Trophoblast cell (in vitro differentiated cells and primary cell): ENCODE data around the gene UPF1.

Source experiments
- DNase-seq, 2 donors: peaks; one replicate each; pipeline ENCODE4 v3.0.0-alpha.2; 2016
- H2AFZ ChIP-seq: 2 replicates; pipeline ENCODE4 v1.6.1; 2013; ENCODE audit warnings: low read length, moderate library complexity, mild to moderate bottlenecking; ENCODE audit not compliant: insufficient read depth, poor library complexity
- H2AK5ac ChIP-seq: 2 replicates; pipeline ENCODE4 v1.6.1; 2013; ENCODE audit warnings: mild to moderate bottlenecking, low read length
- H2BK120ac ChIP-seq: 2 replicates; pipeline ENCODE4 v1.6.1; 2013; ENCODE audit warnings: low read length, mild to moderate bottlenecking, moderate library complexity; ENCODE audit not compliant: insufficient read depth, poor library complexity
- H2BK12ac ChIP-seq: 2 replicates; pipeline ENCODE4 v1.6.1; 2013; ENCODE audit warnings: mild to moderate bottlenecking, low read length, moderate library complexity
- H2BK5ac ChIP-seq: 2 replicates; pipeline ENCODE4 v1.6.1; 2013; ENCODE audit warnings: low read length, low read depth, moderate library complexity, mild to moderate bottlenecking; ENCODE audit not compliant: poor library complexity
- H3K14ac ChIP-seq: 2 replicates; pipeline ENCODE4 v1.6.1; 2013; ENCODE audit warnings: mild to moderate bottlenecking, low read length
- H3K18ac ChIP-seq: 2 replicates; pipeline ENCODE4 v1.6.1; 2013; ENCODE audit warnings: mild to moderate bottlenecking, low read length
- H3K23ac ChIP-seq: 2 replicates; pipeline ENCODE4 v1.6.1; 2013; ENCODE audit warnings: low read length
- H3K27ac ChIP-seq: 2 replicates; pipeline ENCODE4 v1.5.1; 2013; ENCODE audit warnings: low read depth, mild to moderate bottlenecking, inconsistent platforms, low read length, moderate library complexity
- H3K27me3 ChIP-seq: 2 replicates; pipeline ENCODE4 v1.6.1; 2013; ENCODE audit warnings: inconsistent platforms, mild to moderate bottlenecking, low read length, moderate library complexity; ENCODE audit not compliant: insufficient read depth
- H3K36me3 ChIP-seq, 2 experiments: 1 replicate in 1 of 2; 2 replicates in 1 of 2; pipeline ENCODE4 v1.6.1; 2013; ENCODE audit warnings: low read length in 2 of 2, mild to moderate bottlenecking in 2 of 2, moderate library complexity in 1 of 2; ENCODE audit not compliant: insufficient read depth in 2 of 2, control insufficient read depth in 1 of 2
- H3K4ac ChIP-seq: 2 replicates; pipeline ENCODE4 v1.6.1; 2013; ENCODE audit warnings: low read depth, mild to moderate bottlenecking, low read length, moderate library complexity
- H3K4me1 ChIP-seq, 2 experiments: 1 replicate in 1 of 2; 2 replicates in 1 of 2; pipeline ENCODE4 v1.6.1; 2013; ENCODE audit warnings: low read length in 2 of 2, mild to moderate bottlenecking in 2 of 2, moderate library complexity in 1 of 2; ENCODE audit not compliant: insufficient read depth in 2 of 2, control insufficient read depth in 1 of 2
- H3K4me2 ChIP-seq: 2 replicates; pipeline ENCODE4 v1.6.1; 2013; ENCODE audit warnings: inconsistent platforms, mild to moderate bottlenecking, low read length, moderate library complexity
- H3K4me3 ChIP-seq: 2 replicates; pipeline ENCODE4 v1.5.1; 2013; ENCODE audit warnings: mild to moderate bottlenecking, low read depth, low read length, inconsistent platforms
- H3K79me1 ChIP-seq: one replicate; pipeline ENCODE4 v1.6.1; 2013; ENCODE audit warnings: low read length
- H3K79me2 ChIP-seq: 2 replicates; pipeline ENCODE4 v1.6.1; 2013; ENCODE audit warnings: low read length, mild to moderate bottlenecking; ENCODE audit not compliant: control insufficient read depth, insufficient read depth, poor library complexity
- H3K9ac ChIP-seq: 2 replicates; pipeline ENCODE4 v1.6.1; 2013; ENCODE audit warnings: mild to moderate bottlenecking, low read length
- H3K9me3 ChIP-seq: 2 replicates; pipeline ENCODE4 v1.6.1; 2013; ENCODE audit warnings: low read depth, mild to moderate bottlenecking, control low read depth, inconsistent platforms, low read length; ENCODE audit not compliant: insufficient read depth
- H4K12ac ChIP-seq: 2 replicates; pipeline ENCODE4 v1.6.1; 2013; ENCODE audit warnings: low read depth, mild to moderate bottlenecking, low read length, moderate library complexity
- H4K8ac ChIP-seq: 2 replicates; pipeline ENCODE4 v1.6.1; 2013; ENCODE audit warnings: low read depth, mild to moderate bottlenecking, low read length, moderate library complexity
- H4K91ac ChIP-seq: one replicate; pipeline ENCODE4 v1.6.1; 2013; ENCODE audit warnings: low read depth, mild to moderate bottlenecking, low read length, moderate library complexity
- WGBS: extraction: QIAGEN DNeasy Blood & Tissue Kit; methylation state at CpG from one replicate; pipeline ENCODE4 v1.1.7; 2013; ENCODE audit warnings: missing lambda C conversion rate; ENCODE audit not compliant: insufficient read length, insufficient coverage; ENCODE audit errors: extremely low coverage; 5-methylcytosine and 5-hydroxymethylcytosine counted together

Gene UPF1

DNA sequence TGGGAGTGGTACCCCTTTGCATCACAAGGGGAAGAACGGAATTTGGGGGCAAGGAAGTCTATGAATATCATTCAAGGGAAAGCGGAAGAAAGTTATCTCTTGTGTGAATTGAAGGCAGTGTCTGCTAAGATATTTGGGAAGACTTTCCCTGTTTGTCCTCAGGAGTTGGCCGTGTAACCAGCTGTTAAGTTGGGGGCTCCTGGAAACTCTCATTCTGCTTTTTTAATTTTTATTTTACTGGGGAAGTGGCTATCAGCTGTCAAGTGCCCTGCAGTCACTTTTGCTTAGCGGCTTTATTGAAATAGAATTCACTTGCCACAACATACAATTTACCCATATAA is 2.9 kb downstream of the UPF1 start:
- Histone ChIP-seq H3K79me1 (peaks cover 5% of the 10 kb centered on the region), H2BK120ac (no peak overlapping the region), H3K4ac (peak overlapping the region; percentile 99), H3K18ac (no peak overlapping the region), H3K27ac (no peak overlapping the region), H3K23ac (no peak overlapping the region), H3K4me2 (no peak overlapping the region), H4K12ac (no peak overlapping the region), H2BK5ac (no peak overlapping the region), H4K8ac (no peak overlapping the region), H3K9ac (no peak overlapping the region), H3K79me2 (peaks cover 40% of the 10 kb centered on the region), H3K27me3 (no peaks in the 10 kb centered on the region), H3K36me3 (peaks cover 22 to 24% of the 10 kb centered on the region in 2 experiments), H3K4me1 (peaks cover 8 to 9% of the 10 kb centered on the region in 2 experiments), H2AK5ac (no peak overlapping the region), H2BK12ac (no peak overlapping the region), H3K9me3 (no peaks in the 10 kb centered on the region), H3K14ac (no peak overlapping the region), H2AFZ (no peak overlapping the region), H3K4me3 (no peak overlapping the region), H4K91ac (no peak overlapping the region)
- WGBS = no CpG with 5 or more reads among the region's 4 CpGs
- no peak for DNase-seq

DNA sequence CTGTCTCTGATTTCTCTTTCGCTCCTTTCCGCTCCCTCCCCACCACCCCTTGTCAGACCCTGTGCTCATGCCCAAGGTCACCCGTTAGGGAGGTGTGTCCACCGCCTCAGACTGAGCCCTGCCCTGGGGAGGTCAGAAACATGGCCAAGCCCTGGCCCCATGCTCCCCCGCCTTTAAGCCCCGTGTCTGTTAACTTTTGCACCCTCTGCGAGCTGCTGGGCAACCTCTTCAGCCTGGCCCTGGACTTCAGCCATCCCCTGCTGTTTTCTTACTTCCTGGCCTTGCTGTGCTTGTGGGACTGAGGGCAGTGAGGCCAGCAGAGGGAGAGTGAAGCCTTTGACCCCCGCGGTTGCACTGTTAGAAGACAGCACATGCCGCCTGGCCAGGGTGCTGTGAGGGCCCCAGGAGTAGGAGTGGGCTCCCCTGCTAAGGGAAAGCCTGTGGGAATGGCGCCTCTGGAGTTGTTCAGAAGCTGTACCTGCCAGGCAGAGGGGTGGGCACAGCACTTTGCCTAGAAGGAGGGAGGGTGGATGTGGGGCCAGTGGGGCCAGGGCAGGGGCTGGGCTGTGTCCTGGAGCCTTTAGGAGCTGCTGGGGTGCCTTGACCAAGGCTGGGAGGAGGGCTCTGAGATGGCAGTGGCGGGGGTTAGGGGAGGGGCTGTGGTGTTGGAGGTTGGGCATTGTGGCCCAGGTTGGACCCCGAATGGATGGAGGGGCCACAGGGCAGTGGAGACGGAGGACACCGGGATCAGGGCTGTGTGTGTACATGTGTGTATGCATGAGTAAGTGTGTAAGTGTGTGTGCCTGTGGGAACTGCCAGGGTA is 7.9 kb downstream of the UPF1 start:
- peaks cover 23 to 25% of the 10 kb centered on the region in 2 experiments for H3K36me3 ChIP-seq
- peak overlapping the region; percentile 77 for H3K4ac ChIP-seq
- H2BK120ac ChIP-seq = no peak overlapping the region
- WGBS = no CpG with 5 or more reads among the region's 15 CpGs
- H2AK5ac ChIP-seq = no peak overlapping the region
- no peak overlapping the region for H4K91ac ChIP-seq
- H3K14ac ChIP-seq = no peak overlapping the region
- H3K79me1 ChIP-seq = no peaks in the 10 kb centered on the region
- H3K23ac ChIP-seq = no peak overlapping the region
- H4K8ac ChIP-seq = no peak overlapping the region
- no peak overlapping the region for H3K18ac ChIP-seq
- no peak overlapping the region for H2AFZ ChIP-seq
- H3K9me3 ChIP-seq = no peaks in the 10 kb centered on the region
- H2BK12ac ChIP-seq = no peak overlapping the region
- no peak overlapping the region for H3K9ac ChIP-seq
- peaks cover 0 to 2% of the 10 kb centered on the region in 2 experiments for H3K4me1 ChIP-seq
- H2BK5ac ChIP-seq = no peak overlapping the region
- H3K79me2 ChIP-seq = peaks cover 45% of the 10 kb centered on the region
- no peak overlapping the region for H3K27ac ChIP-seq
- no peaks in the 10 kb centered on the region for H3K27me3 ChIP-seq
- H3K4me3 ChIP-seq = no peak overlapping the region
- no peak overlapping the region for H4K12ac ChIP-seq
- no peak overlapping the region for H3K4me2 ChIP-seq
- DNase-seq = no peak

DNA sequence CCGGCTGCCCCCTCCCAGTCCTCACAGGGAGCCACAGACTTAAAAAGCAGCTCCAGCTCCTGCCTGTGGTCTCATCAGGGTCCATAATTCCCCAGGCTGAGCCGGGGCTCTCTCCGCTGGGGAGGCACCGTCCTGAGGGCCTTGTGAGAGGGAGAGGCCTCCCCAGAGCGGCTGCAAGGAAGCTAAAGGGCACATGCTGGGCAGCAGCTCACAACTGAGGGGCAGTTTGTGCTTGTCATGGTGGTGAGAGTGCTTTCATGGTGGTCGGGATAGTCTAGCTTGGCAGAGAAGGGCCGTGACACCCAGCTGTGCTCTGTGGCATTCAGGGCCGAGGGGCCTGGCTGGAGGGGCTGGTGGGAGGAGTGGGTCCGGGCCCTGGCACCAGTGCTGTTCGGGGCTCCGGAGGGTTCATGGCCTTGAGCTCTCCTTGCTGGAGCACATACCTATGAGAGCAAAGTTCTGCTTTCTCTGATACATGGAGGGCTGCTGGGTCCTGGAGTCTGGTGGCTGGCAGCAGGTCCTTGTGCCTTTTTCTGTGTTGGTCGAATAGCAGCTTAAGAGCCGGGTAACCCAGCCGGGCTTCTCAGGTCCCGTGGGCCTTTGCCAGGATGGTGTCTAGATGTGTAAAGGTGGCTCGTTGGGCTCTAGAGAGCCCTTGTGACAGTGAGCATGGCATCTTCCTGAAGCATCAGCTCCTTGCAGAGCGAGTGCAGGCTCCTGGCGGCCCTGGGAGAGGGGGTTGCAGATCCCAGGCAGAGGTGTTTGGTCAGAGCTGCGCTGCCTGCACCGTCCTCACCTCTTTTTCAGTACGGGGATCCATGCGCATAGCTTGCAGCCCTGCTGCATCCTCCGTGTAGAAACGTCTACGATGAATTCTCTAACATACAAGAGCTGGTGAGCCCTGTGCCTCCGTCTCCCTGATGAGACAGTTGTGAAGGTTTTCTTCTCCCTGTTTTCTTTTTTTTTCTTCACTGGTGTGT is 8.8 kb downstream of the UPF1 start:
- WGBS = no CpG with 5 or more reads among the region's 26 CpGs
- no peak overlapping the region for H3K9ac ChIP-seq
- peak overlapping the region; percentile 77 for H3K4ac ChIP-seq
- H4K12ac ChIP-seq = no peak overlapping the region
- no peaks in the 10 kb centered on the region for H3K79me1 ChIP-seq
- no peak for DNase-seq
- no peak overlapping the region for H2BK5ac ChIP-seq
- H2AFZ ChIP-seq = no peak overlapping the region
- no peak overlapping the region for H2AK5ac ChIP-seq
- no peak overlapping the region for H3K23ac ChIP-seq
- H3K4me2 ChIP-seq = no peak overlapping the region
- no peak overlapping the region for H4K8ac ChIP-seq
- H3K27me3 ChIP-seq = no peaks in the 10 kb centered on the region
- no peaks in the 10 kb centered on the region for H3K9me3 ChIP-seq
- H3K4me3 ChIP-seq = no peak overlapping the region
- peaks cover 41% of the 10 kb centered on the region for H3K79me2 ChIP-seq
- H4K91ac ChIP-seq = no peak overlapping the region
- H3K4me1 ChIP-seq = peaks cover 0 to 2% of the 10 kb centered on the region in 2 experiments
- no peak overlapping the region for H3K18ac ChIP-seq
- H2BK120ac ChIP-seq = no peak overlapping the region
- no peak overlapping the region for H2BK12ac ChIP-seq
- H3K27ac ChIP-seq = no peak overlapping the region
- no peak overlapping the region for H3K14ac ChIP-seq
- H3K36me3 ChIP-seq = peaks cover 19 to 20% of the 10 kb centered on the region in 2 experiments

DNA sequence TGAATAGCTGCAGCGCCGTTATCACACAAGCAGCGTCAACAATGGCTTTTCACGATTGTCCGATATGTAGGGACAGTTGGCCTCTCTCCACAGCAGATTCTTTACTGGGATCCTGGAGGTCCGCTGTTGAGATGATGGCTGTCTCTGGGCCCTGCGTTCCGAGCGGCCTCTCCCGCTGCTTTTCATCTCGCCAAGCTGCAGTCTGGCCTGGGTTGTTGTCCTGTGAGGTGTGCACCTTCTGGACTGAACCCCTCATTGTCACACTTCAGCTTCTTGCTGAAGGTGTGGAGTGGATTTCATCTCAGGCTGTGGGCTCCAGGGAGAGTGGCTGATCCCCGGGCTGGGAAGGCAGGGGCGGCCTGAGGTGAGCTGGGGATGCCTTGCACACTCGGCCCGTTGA is 9.6 kb downstream of the UPF1 start:
- Histone ChIP-seq H2AK5ac (no peak overlapping the region), H2BK5ac (no peak overlapping the region), H2BK120ac (no peak overlapping the region), H3K9me3 (no peaks in the 10 kb centered on the region), H4K8ac (no peak overlapping the region), H3K27me3 (no peaks in the 10 kb centered on the region), H2BK12ac (no peak overlapping the region), H3K36me3 (peaks cover 25 to 26% of the 10 kb centered on the region in 2 experiments), H2AFZ (no peak overlapping the region), H3K4me2 (no peak overlapping the region), H3K14ac (no peak overlapping the region), H3K4ac (peak overlapping the region; percentile 41), H3K23ac (no peak overlapping the region), H3K18ac (no peak overlapping the region), H3K79me2 (peaks cover 41% of the 10 kb centered on the region), H4K12ac (no peak overlapping the region), H3K4me1 (peaks cover 0 to 2% of the 10 kb centered on the region in 2 experiments), H3K9ac (no peak overlapping the region), H4K91ac (no peak overlapping the region), H3K27ac (no peak overlapping the region), H3K79me1 (no peaks in the 10 kb centered on the region), H3K4me3 (no peak overlapping the region)
- no CpG with 5 or more reads among the region's 15 CpGs for WGBS
- no peak for DNase-seq
